AG04450 (cell line): ENCODE data around the gene TSHZ2. TPM values are rescaled to one million over a fixed set of nuclear protein-coding genes. Genes with fewer than 3 reads are reported as not detected.

Experiments
- CTCF ChIA-PET: fragments of 300-600, 350-600 bp; formaldehyde crosslinking; extraction: SDS; loops from one replicate; lab custom pipeline; 2022; ENCODE audit warnings: antibody characterized with exemption, inconsistent platforms; lab: Charles Lee
- POLR2A ChIA-PET: fragments of 350-600 bp; formaldehyde crosslinking; extraction: SDS; loops from one replicate; lab custom pipeline; 2021; ENCODE audit warnings: antibody characterized with exemption, inconsistent platforms; lab: Yijun Ruan, JAX
- DNase-seq: peaks from one replicate; pipeline ENCODE4 v3.0.0-alpha.2; 2011; ENCODE audit warnings: low read depth, low spot score
- H3K27ac ChIP-seq: one replicate; pipeline ENCODE4 v1.5.1; 2012; ENCODE audit warnings: low read depth, low read length, control low read depth
- H3K27me3 ChIP-seq: one replicate; pipeline ENCODE4 v1.6.0; 2012; ENCODE audit warnings: low read length; ENCODE audit not compliant: control insufficient read depth, insufficient read depth
- H3K4me3 ChIP-seq: 2 replicates; pipeline ENCODE4 v1.5.1; 2011; ENCODE audit warnings: mild to moderate bottlenecking, low read depth, low read length, control low read depth
- H3K9me3 ChIP-seq: 2 replicates; pipeline ENCODE4 v1.5.1; 2012; ENCODE audit warnings: low read length; ENCODE audit not compliant: control insufficient read depth, insufficient read depth
- polyA plus RNA-seq: library from polyadenylated mRNA; depleted of rRNA; stranded (reverse); fragments of >200 nt; gene quantifications from 2 replicates; pipeline ENCODE4 v1.2.3, GENCODE V29; 2011
- TF ChIP-seq, protein P1 (sequence below): IDR thresholded peaks from 2 replicates; pipeline ENCODE4 v1.5.1; 2011; ENCODE audit warnings: low read depth, low read length, control low read depth, inconsistent platforms

TSHZ2 gene
- polyA plus RNA-seq, 1 experiment, result not detected

DNA sequence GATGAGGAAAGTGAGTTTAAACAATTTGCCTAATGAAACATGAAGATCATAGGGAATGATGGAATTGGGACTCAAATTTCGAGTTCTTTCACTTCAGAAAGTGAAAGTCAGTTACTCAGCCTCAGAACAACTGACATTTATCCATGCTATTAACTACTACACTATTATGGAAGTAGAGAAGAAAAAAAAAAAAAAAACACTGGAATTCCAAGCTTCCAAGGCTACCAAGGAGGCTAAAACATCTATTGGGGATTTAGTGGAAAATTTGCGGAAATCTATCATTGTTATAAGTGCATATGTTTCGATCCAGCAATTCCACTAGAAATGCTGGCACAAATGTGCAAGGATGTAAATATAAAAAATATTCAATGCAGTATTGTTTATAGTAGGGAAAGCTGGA, 70.4 kb downstream of the TSHZ2 start:
- Histone ChIP-seq H3K27ac (no peak overlapping the region), H3K27me3 (no peaks in the 10 kb centered on the region), H3K4me3 (no peak overlapping the region), H3K9me3 (peaks cover 11% of the 10 kb centered on the region; the same call in 1 of the 2 replicates)
- DNase-seq, result no peak
- TF ChIP-seq, protein P1, sequence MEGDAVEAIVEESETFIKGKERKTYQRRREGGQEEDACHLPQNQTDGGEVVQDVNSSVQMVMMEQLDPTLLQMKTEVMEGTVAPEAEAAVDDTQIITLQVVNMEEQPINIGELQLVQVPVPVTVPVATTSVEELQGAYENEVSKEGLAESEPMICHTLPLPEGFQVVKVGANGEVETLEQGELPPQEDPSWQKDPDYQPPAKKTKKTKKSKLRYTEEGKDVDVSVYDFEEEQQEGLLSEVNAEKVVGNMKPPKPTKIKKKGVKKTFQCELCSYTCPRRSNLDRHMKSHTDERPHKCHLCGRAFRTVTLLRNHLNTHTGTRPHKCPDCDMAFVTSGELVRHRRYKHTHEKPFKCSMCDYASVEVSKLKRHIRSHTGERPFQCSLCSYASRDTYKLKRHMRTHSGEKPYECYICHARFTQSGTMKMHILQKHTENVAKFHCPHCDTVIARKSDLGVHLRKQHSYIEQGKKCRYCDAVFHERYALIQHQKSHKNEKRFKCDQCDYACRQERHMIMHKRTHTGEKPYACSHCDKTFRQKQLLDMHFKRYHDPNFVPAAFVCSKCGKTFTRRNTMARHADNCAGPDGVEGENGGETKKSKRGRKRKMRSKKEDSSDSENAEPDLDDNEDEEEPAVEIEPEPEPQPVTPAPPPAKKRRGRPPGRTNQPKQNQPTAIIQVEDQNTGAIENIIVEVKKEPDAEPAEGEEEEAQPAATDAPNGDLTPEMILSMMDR, result no peak
- ChIA-PET CTCF (no interaction called here), POLR2A (no interaction called here)

DNA sequence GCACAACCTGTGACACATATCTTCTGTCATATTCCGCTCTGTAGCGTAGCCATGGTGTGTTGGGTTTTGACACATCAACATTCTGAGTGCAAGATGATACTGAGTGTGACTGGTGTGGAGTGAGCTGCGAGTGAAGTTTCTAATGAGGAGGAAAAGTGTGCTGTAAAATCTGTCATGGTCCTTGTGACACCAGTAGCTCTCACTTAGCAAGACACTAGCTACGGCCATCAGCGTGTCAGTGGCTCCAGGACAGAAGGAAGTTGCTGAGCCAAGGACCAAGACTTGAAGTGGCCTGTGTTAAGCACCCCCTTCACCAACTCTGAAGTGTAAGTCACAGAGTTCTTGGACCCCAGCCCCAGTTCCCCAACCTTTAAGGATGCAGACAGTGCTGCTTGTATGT, 72.1 kb downstream of the TSHZ2 start:
- no peak overlapping the region for H3K27ac ChIP-seq
- H3K9me3 ChIP-seq, result 0 out of 2 replicates have a peak, but pooled peaks cover 6% of the 10 kb centered on the region
- H3K4me3 ChIP-seq, result no peak overlapping the region
- ChIA-PET CTCF (no interaction called here), POLR2A (no interaction called here)
- no peak for DNase-seq
- no peaks in the 10 kb centered on the region for H3K27me3 ChIP-seq
- TF ChIP-seq, protein P1, result no peak

GRCh38 chr20:53045941-53046340, 73.8 kb downstream of the TSHZ2 start:
- POLR2A ChIA-PET, result no interaction called here
- no peak overlapping the region for H3K27ac ChIP-seq
- no peak overlapping the region for H3K4me3 ChIP-seq
- H3K9me3 ChIP-seq, result no peaks in the 10 kb centered on the region
- no peak for DNase-seq
- no peaks in the 10 kb centered on the region for H3K27me3 ChIP-seq
- CTCF ChIA-PET, result no interaction called here
- TF ChIP-seq, protein P1, result no peak

DNA sequence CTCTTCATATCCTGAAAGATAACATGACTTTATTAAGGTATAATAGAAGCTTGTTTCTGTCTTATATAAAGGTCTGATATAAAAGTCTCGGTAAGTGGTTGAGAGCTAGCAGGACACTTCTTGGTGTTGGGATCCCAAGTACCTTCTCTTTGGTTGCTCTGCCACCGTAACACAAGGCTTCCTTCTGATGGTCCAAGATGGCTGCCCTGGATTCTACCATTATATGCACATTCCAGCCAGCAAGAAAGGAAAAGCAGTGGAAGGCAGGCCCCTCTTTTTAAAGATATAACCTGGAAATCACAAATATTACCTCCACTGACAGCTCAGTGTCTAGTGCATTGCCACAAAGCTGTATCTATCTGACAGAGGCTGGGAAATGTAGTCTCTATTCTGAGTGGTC, 75.0 kb downstream of the TSHZ2 start:
- ChIA-PET CTCF (no interaction called here), POLR2A (no interaction called here)
- TF ChIP-seq, protein P1, result no peak
- H3K4me3 ChIP-seq, result no peak overlapping the region
- H3K27ac ChIP-seq, result no peak overlapping the region
- DNase-seq, result no peak
- no peaks in the 10 kb centered on the region for H3K9me3 ChIP-seq
- no peaks in the 10 kb centered on the region for H3K27me3 ChIP-seq

GRCh38 chr20:53048387-53048786, 76.2 kb downstream of the TSHZ2 start:
- TF ChIP-seq, protein P1, result no peak
- Histone ChIP-seq H3K27me3 (no peaks in the 10 kb centered on the region), H3K27ac (no peak overlapping the region), H3K9me3 (no peaks in the 10 kb centered on the region), H3K4me3 (no peak overlapping the region)
- DNase-seq, result no peak
- CTCF ChIA-PET, result no interaction called here
- POLR2A ChIA-PET, result no interaction called here
